GM19328 (cell line): Measurements from ENCODE around the gene NNT.
"Not testable (repeated sequence)": the region's sequence is repeated elsewhere in the genome, so short reads cannot be mapped to it uniquely, and the experiment has no call there.

Experiments
- ATAC-seq: cut with Tn5 transposase; IDR thresholded peaks from one replicate; pipeline ENCODE4 v1.9.1; 2021; ENCODE audit warnings: mild to moderate bottlenecking, moderate library complexity; ENCODE audit not compliant: unreplicated experiment

The NNT gene

GRCh38 chr5:43582082-43583005, 20.6 kb upstream of the NNT start:
- no peak for ATAC-seq

- no peak for ATAC-seq
Measured at GRCh38 chr5:43583724-43584123, 19.3 kb upstream of the NNT start.

GRCh38 chr5:43584166-43584699, 18.7 kb upstream of the NNT start:
- no peak for ATAC-seq

- ATAC-seq = no peak
Measured at GRCh38 chr5:43588842-43589241, 14.1 kb upstream of the NNT start.

GRCh38 chr5:43589310-43589709, 13.7 kb upstream of the NNT start:
- ATAC-seq = no peak

GRCh38 chr5:43590700-43591099, 12.3 kb upstream of the NNT start:
- no peak for ATAC-seq

- no peak for ATAC-seq
Measured at GRCh38 chr5:43592363-43592762, 10.6 kb upstream of the NNT start.

- not testable (repeated sequence) for ATAC-seq
Measured at GRCh38 chr5:43598927-43599326, 4.1 kb upstream of the NNT start.

- no peak for ATAC-seq
Measured at GRCh38 chr5:43601454-43602260, 1.3 kb upstream of the NNT start.

GRCh38 chr5:43603344-43604217, 601 bp downstream of the NNT start:
- peak; percentile 44 for ATAC-seq

- no peak for ATAC-seq
Measured at GRCh38 chr5:43604699-43605098, 1.7 kb downstream of the NNT start.

GRCh38 chr5:43606351-43606750, 3.4 kb downstream of the NNT start:
- ATAC-seq = no peak

GRCh38 chr5:43608406-43608805, 5.4 kb downstream of the NNT start:
- no peak for ATAC-seq

GRCh38 chr5:43609752-43610151, 6.8 kb downstream of the NNT start:
- peak; percentile 85 for ATAC-seq

- no peak for ATAC-seq
Measured at GRCh38 chr5:43613370-43613769, 10.4 kb downstream of the NNT start.

- ATAC-seq = no peak
Measured at GRCh38 chr5:43615445-43616184, 12.6 kb downstream of the NNT start.

GRCh38 chr5:43616535-43616934, 13.6 kb downstream of the NNT start:
- ATAC-seq = no peak

- ATAC-seq = no peak
Measured at GRCh38 chr5:43619380-43619779, 16.4 kb downstream of the NNT start.

GRCh38 chr5:43619911-43620310, 16.9 kb downstream of the NNT start:
- ATAC-seq = no peak

GRCh38 chr5:43620944-43621505, 18.0 kb downstream of the NNT start:
- ATAC-seq = no peak
